KBM-7 (cell line): Measurements from ENCODE around the gene ZNF317.

Experiments
- DNase-seq: peaks from one replicate; pipeline ENCODE4 v3.0.0-alpha.2; 2015
- in situ Hi-C: fragments of 300-500 bp; cut with MboI; formaldehyde crosslinking; loops from 2 replicates; pipeline ENCODE4 v1.14.3; 2020; ENCODE audit warnings: low sequenced_read_pairs, low pct_unique_long_range_greater_than_20kb, mixed read lengths

Gene ZNF317

GRCh38 chr19:9140159-9140874 lies at the start of gene ZNF317:
Gene ZNF317 (plus strand): TSS chr19:9140397. CDS start chr19:9156017, 15,620 bp downstream.
- in situ Hi-C loops = no loop called here
- peak; percentile 91 for DNase-seq

- in situ Hi-C loops = no loop called here
- no peak for DNase-seq
Observed at GRCh38 chr19:9107375-9107774, 32.8 kb upstream of the ZNF317 start, which contains the start of gene OR7G2. Gene OR7G2 (minus strand): TSS chr19:9107475. CDS start chr19:9103243, 4,232 bp downstream.

- in situ Hi-C loops = no loop called here
- DNase-seq = no peak
Observed at GRCh38 chr19:9109959-9110358, 30.2 kb upstream of the ZNF317 start.

GRCh38 chr19:9115307-9115813 lies 24.8 kb upstream of the ZNF317 start, which contains the start of gene OR7G1:
Gene OR7G1 (minus strand): TSS chr19:9115763. CDS start chr19:9115763, 0 bp downstream.
- in situ Hi-C loops = no loop called here
- DNase-seq = peak; percentile 19

- no peak for DNase-seq
- in situ Hi-C loops = no loop called here
Observed at GRCh38 chr19:9116547-9116946, 23.6 kb upstream of the ZNF317 start.

GRCh38 chr19:9126900-9127405 lies 13.2 kb upstream of the ZNF317 start, which contains the start of gene OR7G3:
Gene OR7G3 (minus strand): TSS chr19:9126950. CDS start chr19:9126950, 0 bp downstream.
- no peak for DNase-seq
- in situ Hi-C loops = no loop called here

GRCh38 chr19:9128171-9128570 lies 12.0 kb upstream of the ZNF317 start:
- DNase-seq = no peak
- in situ Hi-C loops = no loop called here

- in situ Hi-C loops = no loop called here
- DNase-seq = peak; percentile 58
Observed at GRCh38 chr19:9130965-9131364, 9.2 kb upstream of the ZNF317 start.

GRCh38 chr19:9132422-9132821 lies 7.8 kb upstream of the ZNF317 start:
- in situ Hi-C loops = no loop called here
- no peak for DNase-seq

GRCh38 chr19:9139609-9140158 lies 513 bp upstream of the ZNF317 start:
- DNase-seq = no peak
- in situ Hi-C loops = no loop called here

GRCh38 chr19:9144920-9145319 lies 4.7 kb downstream of the ZNF317 start:
- no peak for DNase-seq
- in situ Hi-C loops = no loop called here

- no peak for DNase-seq
- in situ Hi-C loops = no loop called here
Observed at GRCh38 chr19:9146882-9147281, 6.7 kb downstream of the ZNF317 start.

- in situ Hi-C loops = no loop called here
- no peak for DNase-seq
Observed at GRCh38 chr19:9148697-9149096, 8.5 kb downstream of the ZNF317 start.

GRCh38 chr19:9149997-9150396 lies 9.8 kb downstream of the ZNF317 start:
- in situ Hi-C loops = no loop called here
- DNase-seq = no peak

GRCh38 chr19:9150650-9151049 lies 10.5 kb downstream of the ZNF317 start:
- in situ Hi-C loops = no loop called here
- no peak for DNase-seq

- in situ Hi-C loops = no loop called here
- no peak for DNase-seq
Observed at GRCh38 chr19:9151367-9151766, 11.2 kb downstream of the ZNF317 start.

- in situ Hi-C loops = no loop called here
- DNase-seq = no peak
Observed at GRCh38 chr19:9155591-9155990, 15.4 kb downstream of the ZNF317 start.

- in situ Hi-C loops = no loop called here
- DNase-seq = no peak
Observed at GRCh38 chr19:9156304-9156703, 16.1 kb downstream of the ZNF317 start.

GRCh38 chr19:9159891-9160290 lies 19.7 kb downstream of the ZNF317 start:
- DNase-seq = no peak
- in situ Hi-C loops = no loop called here

GRCh38 chr19:9161427-9161826 lies 21.2 kb downstream of the ZNF317 start:
- in situ Hi-C loops = no loop called here
- DNase-seq = no peak
